IPS-18a (cell line): Measurements from ENCODE around the gene GPR68.

Experiments
- H3K27ac ChIP-seq: one replicate; pipeline ENCODE4 v1.5.1; 2013; ENCODE audit warnings: low read length
- H3K27me3 ChIP-seq: one replicate; pipeline ENCODE4 v1.6.1; 2013; ENCODE audit warnings: mild to moderate bottlenecking, low read length; ENCODE audit not compliant: control insufficient read depth, insufficient read depth
- H3K36me3 ChIP-seq: one replicate; pipeline ENCODE4 v1.6.1; 2013; ENCODE audit warnings: low read depth, low read length; ENCODE audit not compliant: control insufficient read depth
- H3K4me1 ChIP-seq: one replicate; pipeline ENCODE4 v1.6.1; 2013; ENCODE audit warnings: low read depth, low read length; ENCODE audit not compliant: control insufficient read depth
- H3K4me3 ChIP-seq: one replicate; pipeline ENCODE4 v1.5.1; 2013; ENCODE audit warnings: low read length
- H3K9ac ChIP-seq: one replicate; pipeline ENCODE4 v1.6.1; 2013; ENCODE audit warnings: mild to moderate bottlenecking, low read length, moderate library complexity
- H3K9me3 ChIP-seq: one replicate; pipeline ENCODE4 v1.6.1; 2013; ENCODE audit warnings: low read depth, low read length; ENCODE audit not compliant: control insufficient read depth

The GPR68 gene

GRCh38 chr14:91221270-91221669, 23.2 kb downstream of the GPR68 start:
- H3K27me3 ChIP-seq: no peaks in the 10 kb centered on the region
- no peak overlapping the region for H3K4me3 ChIP-seq
- no peaks in the 10 kb centered on the region for H3K4me1 ChIP-seq
- H3K36me3 ChIP-seq: no peaks in the 10 kb centered on the region
- H3K27ac ChIP-seq: no peak overlapping the region
- no peak overlapping the region for H3K9ac ChIP-seq
- H3K9me3 ChIP-seq: no peaks in the 10 kb centered on the region

GRCh38 chr14:91220581-91221000, 23.9 kb downstream of the GPR68 start:
- H3K4me3 ChIP-seq: no peak overlapping the region
- no peak overlapping the region for H3K9ac ChIP-seq
- H3K9me3 ChIP-seq: no peaks in the 10 kb centered on the region
- H3K4me1 ChIP-seq: no peaks in the 10 kb centered on the region
- H3K27ac ChIP-seq: no peak overlapping the region
- H3K27me3 ChIP-seq: no peaks in the 10 kb centered on the region
- no peaks in the 10 kb centered on the region for H3K36me3 ChIP-seq

- H3K36me3 ChIP-seq: no peaks in the 10 kb centered on the region
- H3K9ac ChIP-seq: no peak overlapping the region
- H3K4me1 ChIP-seq: no peaks in the 10 kb centered on the region
These were observed 24.8 kb downstream of the GPR68 start for GRCh38 chr14:91219517-91220389.

DNA sequence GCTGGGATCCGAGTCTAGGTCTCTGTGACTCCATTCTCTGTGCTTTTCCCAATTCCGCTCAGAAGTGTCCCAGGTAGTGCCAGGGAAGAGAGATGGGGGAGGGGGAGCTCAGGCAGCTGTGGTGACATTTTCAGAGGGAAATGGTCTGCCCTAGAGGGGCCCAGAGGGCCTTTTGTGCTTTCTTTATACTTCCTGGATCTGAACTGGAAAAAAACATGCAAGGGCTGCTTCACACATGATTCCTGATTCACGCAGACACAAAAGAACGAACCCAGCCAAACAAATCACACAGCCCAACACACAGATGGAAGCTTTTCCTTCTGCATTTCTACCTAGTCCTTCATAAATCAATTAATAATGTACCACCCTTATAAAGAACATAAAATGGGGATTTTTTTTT, 26.5 kb downstream of the GPR68 start:
- H3K4me1 ChIP-seq: no peaks in the 10 kb centered on the region
- H3K27me3 ChIP-seq: no peaks in the 10 kb centered on the region
- no peak overlapping the region for H3K27ac ChIP-seq
- no peak overlapping the region for H3K4me3 ChIP-seq
- no peaks in the 10 kb centered on the region for H3K36me3 ChIP-seq
- no peaks in the 10 kb centered on the region for H3K9me3 ChIP-seq
- H3K9ac ChIP-seq: no peak overlapping the region

More at GRCh38 chr14:91219517-91220389, 24.8 kb downstream of the GPR68 start:
- no peak overlapping the region for H3K27ac ChIP-seq
- no peaks in the 10 kb centered on the region for H3K27me3 ChIP-seq
- no peaks in the 10 kb centered on the region for H3K9me3 ChIP-seq
- H3K4me3 ChIP-seq: no peak overlapping the region

DNA sequence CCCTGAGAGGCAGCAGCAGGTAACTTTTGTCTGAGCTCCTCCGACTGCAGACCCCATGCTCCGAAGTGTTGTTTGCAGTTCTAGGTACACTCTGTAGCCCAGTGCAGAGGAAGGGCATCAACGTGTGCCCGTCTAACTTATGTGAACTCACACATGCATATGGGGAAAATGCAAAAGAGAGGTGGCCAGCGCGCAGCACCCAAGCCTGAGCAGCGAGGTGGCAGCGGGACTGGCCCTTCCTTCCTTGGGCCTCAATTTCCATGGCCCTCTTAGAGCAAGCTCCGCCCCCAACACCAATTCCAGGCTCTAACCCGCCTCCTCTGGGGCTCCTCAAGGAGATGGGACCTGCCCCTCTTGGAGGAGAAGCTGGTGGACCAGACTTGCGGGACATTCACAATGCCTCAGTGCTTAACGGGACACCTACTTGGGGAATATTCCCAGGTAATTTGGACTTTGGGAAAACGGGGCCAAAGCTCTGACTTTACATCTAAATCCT, 27.7 kb downstream of the GPR68 start:
- Histone ChIP-seq H3K9ac (no peak overlapping the region), H3K27ac (no peak overlapping the region), H3K36me3 (no peaks in the 10 kb centered on the region), H3K4me1 (no peaks in the 10 kb centered on the region), H3K9me3 (no peaks in the 10 kb centered on the region), H3K27me3 (no peaks in the 10 kb centered on the region), H3K4me3 (no peak overlapping the region)

DNA sequence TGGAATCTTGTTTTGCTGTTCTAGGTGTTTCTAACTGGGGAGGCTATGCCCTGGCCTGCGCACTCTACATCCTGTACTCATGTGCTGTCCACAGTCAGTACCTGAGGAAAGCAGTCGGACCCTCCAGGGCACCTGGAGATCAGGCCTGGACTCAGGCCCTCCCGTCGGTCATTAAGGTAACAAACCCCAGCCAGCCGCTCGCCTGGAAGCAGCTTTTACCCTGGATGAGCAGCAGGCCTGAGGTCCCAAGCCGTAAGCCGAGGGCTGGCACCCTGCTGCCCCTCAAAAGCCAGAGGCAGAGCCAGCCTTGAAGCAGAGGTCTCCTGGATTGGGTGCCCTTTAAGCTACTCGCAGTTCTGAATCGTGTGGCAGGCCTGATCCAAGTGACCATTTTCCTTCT, 29.1 kb downstream of the GPR68 start:
- no peaks in the 10 kb centered on the region for H3K36me3 ChIP-seq
- H3K4me3 ChIP-seq: no peak overlapping the region
- H3K27me3 ChIP-seq: no peaks in the 10 kb centered on the region
- H3K9ac ChIP-seq: no peak overlapping the region
- no peaks in the 10 kb centered on the region for H3K9me3 ChIP-seq
- H3K4me1 ChIP-seq: no peaks in the 10 kb centered on the region
- no peak overlapping the region for H3K27ac ChIP-seq

- H3K36me3 ChIP-seq: no peaks in the 10 kb centered on the region
These were observed 30.2 kb downstream of the GPR68 start for GRCh38 chr14:91214306-91214705.

DNA sequence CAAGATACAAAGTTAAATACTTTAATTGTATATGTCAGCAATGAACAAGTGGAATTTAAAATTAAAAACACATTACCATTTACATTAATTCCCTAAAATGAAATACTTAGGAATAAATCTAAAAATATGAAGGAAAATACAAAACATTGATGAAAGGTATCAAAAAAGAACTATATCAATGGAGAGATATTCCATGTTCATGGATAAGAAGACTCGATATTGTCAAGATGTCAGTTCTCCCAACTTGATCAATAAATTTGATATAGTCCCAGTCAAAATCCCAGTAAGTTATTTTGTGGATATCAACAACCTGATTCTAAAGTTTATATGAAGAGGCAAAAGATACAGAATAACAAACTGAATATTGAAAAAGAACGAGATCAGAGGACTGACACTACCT, 33.5 kb downstream of the GPR68 start:
- no peak overlapping the region for H3K4me3 ChIP-seq
- H3K4me1 ChIP-seq: no peaks in the 10 kb centered on the region
- peaks cover 3% of the 10 kb centered on the region for H3K36me3 ChIP-seq
- no peaks in the 10 kb centered on the region for H3K9me3 ChIP-seq
- H3K9ac ChIP-seq: no peak overlapping the region
- H3K27ac ChIP-seq: no peak overlapping the region
- H3K27me3 ChIP-seq: no peaks in the 10 kb centered on the region

More at GRCh38 chr14:91214306-91214705, 30.2 kb downstream of the GPR68 start:
- Histone ChIP-seq H3K27me3 (no peaks in the 10 kb centered on the region), H3K9me3 (no peaks in the 10 kb centered on the region), H3K9ac (no peak overlapping the region), H3K27ac (no peak overlapping the region), H3K4me1 (no peaks in the 10 kb centered on the region), H3K4me3 (no peak overlapping the region)

- Histone ChIP-seq H3K36me3 (peaks cover 10% of the 10 kb centered on the region), H3K9ac (no peak overlapping the region), H3K9me3 (no peaks in the 10 kb centered on the region)
These were observed 37.5 kb downstream of the GPR68 start for GRCh38 chr14:91207008-91207407.

GRCh38 chr14:91205459-91205858, 39.0 kb downstream of the GPR68 start:
- H3K27me3 ChIP-seq: no peaks in the 10 kb centered on the region
- no peaks in the 10 kb centered on the region for H3K4me1 ChIP-seq
- no peak overlapping the region for H3K27ac ChIP-seq
- no peak overlapping the region for H3K9ac ChIP-seq
- no peak overlapping the region for H3K4me3 ChIP-seq
- H3K9me3 ChIP-seq: no peaks in the 10 kb centered on the region
- H3K36me3 ChIP-seq: peaks cover 10% of the 10 kb centered on the region

More at GRCh38 chr14:91207008-91207407, 37.5 kb downstream of the GPR68 start:
- no peaks in the 10 kb centered on the region for H3K4me1 ChIP-seq
- H3K4me3 ChIP-seq: no peak overlapping the region
- no peak overlapping the region for H3K27ac ChIP-seq
- no peaks in the 10 kb centered on the region for H3K27me3 ChIP-seq

GRCh38 chr14:91204657-91205056, 39.8 kb downstream of the GPR68 start:
- Histone ChIP-seq H3K27ac (no peak overlapping the region), H3K36me3 (peaks cover 10% of the 10 kb centered on the region), H3K4me3 (no peak overlapping the region), H3K27me3 (no peaks in the 10 kb centered on the region), H3K4me1 (no peaks in the 10 kb centered on the region), H3K9me3 (no peaks in the 10 kb centered on the region), H3K9ac (no peak overlapping the region)
